ENCODE measurements around the gene SZT2. TPM values are rescaled to one million over a fixed set of nuclear protein-coding genes. Genes with fewer than 3 reads are reported as not detected.
"Not testable (repeated sequence)": the region's sequence is repeated elsewhere in the genome, so short reads cannot be mapped to it uniquely, and the experiment has no call there.

The SZT2 gene
- polyA plus RNA-seq, 1 experiment, result 9.4 TPM

DNA sequence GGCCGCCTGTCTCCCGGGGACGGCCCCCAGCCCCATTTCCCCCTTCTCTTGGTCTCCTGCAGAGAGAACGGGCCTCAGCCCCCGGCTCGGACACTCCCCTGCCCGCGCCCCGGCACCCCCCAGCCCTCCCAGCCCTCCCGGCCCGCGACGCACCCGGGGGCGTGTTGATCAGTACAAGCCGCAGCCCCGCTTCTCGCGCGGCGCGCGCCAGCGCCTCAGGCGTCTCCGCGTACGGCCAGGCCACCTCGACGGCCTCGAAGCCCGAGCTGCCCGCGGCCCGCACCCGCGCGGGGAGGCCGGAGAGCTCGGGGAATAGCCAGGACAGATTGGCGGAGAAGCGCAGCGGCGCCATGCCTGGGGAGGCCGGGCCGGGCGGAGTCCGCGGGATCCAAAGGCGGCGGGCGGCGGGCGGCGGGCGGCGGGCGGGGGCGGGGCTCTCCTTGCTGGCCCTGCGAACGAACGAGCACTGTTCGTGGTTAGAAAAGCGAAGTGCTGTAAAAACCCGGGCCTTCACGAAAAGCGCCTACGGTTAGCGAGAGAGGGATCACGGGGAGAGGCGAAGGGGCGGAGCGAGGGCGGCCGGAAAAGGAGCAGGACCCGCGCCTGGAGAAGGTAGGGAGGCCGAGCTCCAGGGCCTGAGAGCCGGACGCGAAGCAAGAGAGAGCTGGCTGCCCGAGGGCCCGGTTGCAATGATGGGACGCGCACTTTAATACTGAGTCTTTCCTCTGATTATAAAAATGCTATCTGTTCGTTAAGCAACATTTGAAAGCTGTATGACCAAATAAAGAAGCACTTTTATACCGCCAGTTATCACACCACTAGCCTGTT, 64.0 kb downstream of the SZT2 start, which contains the start of gene HYI:
TSS of gene HYI (minus strand) at position 490 of the 828 bp plus-strand sequence. CDS start at position 352, 138 bp downstream.
- peak; percentile 67 for DNase-seq (ENCODE audit: low read depth, low spot score)
- POLR2A ChIA-PET, result interaction anchor here (0.8 to 1.5 kb wide), 4 partner anchors 10 to 196 kb away, joined by 3 to 5 read pairs (median 4); partner anchors contain the start of gene KDM4A
- no peaks in the 10 kb centered on the region for H3K9me3 ChIP-seq (ENCODE audit: control insufficient read depth, insufficient read depth, low read length)
- H3K27ac ChIP-seq (ENCODE audit: low read depth, low read length), result peak within 1 kb of the TSS; percentile 76
- TF ChIP-seq, protein P1, sequence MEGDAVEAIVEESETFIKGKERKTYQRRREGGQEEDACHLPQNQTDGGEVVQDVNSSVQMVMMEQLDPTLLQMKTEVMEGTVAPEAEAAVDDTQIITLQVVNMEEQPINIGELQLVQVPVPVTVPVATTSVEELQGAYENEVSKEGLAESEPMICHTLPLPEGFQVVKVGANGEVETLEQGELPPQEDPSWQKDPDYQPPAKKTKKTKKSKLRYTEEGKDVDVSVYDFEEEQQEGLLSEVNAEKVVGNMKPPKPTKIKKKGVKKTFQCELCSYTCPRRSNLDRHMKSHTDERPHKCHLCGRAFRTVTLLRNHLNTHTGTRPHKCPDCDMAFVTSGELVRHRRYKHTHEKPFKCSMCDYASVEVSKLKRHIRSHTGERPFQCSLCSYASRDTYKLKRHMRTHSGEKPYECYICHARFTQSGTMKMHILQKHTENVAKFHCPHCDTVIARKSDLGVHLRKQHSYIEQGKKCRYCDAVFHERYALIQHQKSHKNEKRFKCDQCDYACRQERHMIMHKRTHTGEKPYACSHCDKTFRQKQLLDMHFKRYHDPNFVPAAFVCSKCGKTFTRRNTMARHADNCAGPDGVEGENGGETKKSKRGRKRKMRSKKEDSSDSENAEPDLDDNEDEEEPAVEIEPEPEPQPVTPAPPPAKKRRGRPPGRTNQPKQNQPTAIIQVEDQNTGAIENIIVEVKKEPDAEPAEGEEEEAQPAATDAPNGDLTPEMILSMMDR (IDR thresholded peaks at IDR 0.05; ENCODE audit: low read depth, low read length), result no peak
- CTCF ChIA-PET, result interaction anchor here (0.7 to 1.6 kb wide), 6 partner anchors 10 to 595 kb away, joined by 3 to 6 read pairs (median 4); no protein-coding TSS in a partner anchor
- no peaks in the 10 kb centered on the region for H3K27me3 ChIP-seq (ENCODE audit: control insufficient read depth, insufficient read depth, low read length)
- peak within 1 kb of the TSS; percentile 60 for H3K4me3 ChIP-seq (ENCODE audit: low read depth, low read length)

- Histone ChIP-seq H3K27me3 (ENCODE audit: control insufficient read depth, insufficient read depth, low read length) (no peaks in the 10 kb centered on the region), H3K4me3 (ENCODE audit: low read depth, low read length) (peak overlapping the region; percentile 60), H3K9me3 (ENCODE audit: control insufficient read depth, insufficient read depth, low read length) (no peaks in the 10 kb centered on the region), H3K27ac (ENCODE audit: low read depth, low read length) (peak overlapping the region; percentile 76)
- CTCF ChIA-PET, result interaction anchor here (0.7 to 1.6 kb wide), 6 partner anchors 9 to 594 kb away, joined by 3 to 6 read pairs (median 4); no protein-coding TSS in a partner anchor
- TF ChIP-seq, protein P1 (IDR thresholded peaks at IDR 0.05; ENCODE audit: low read depth, low read length), result 0 out of 2 replicates have a peak, but pooled peaks have one; percentile 5
- DNase-seq (ENCODE audit: low read depth, low spot score), result peak; percentile 59
- POLR2A ChIA-PET, result interaction anchor here (0.8 to 1.5 kb wide), 5 partner anchors 9 to 196 kb away, joined by 3 to 5 read pairs (median 3); partner anchors contain the start of gene KDM4A
Observed at GRCh38 chr1:43454270-43455011, 64.7 kb downstream of the SZT2 start.

DNA sequence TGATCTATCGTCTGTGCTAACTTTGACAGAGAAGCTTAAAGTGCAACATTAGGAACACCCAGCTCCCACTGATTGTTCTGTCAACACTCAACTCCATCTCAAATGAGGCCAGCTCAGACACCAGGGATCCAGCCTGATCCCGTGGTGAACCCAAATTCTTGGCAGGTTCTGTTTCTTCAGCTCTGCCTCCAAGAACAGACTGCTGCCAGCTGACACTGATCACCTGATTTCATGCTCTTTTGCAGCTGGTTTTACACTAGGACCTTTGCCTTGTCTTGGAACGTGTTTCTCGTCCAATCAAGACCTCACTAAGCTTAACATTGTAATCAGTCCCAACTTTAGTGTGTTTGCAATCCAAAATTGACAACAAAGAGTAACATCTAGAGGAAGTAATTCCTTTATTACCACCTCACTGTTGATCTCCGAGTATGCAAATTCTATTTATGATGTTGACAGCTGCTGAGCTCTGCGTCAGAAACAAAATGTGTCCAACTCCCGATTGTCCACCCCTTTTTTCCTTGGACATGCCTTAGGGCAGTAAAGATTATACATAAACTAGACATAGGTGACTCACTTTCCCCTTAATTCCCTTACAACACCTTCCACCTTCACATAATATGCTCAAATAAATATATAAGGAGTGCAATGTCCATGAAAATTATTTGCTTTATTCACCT, 65.7 kb downstream of the SZT2 start:
- ChIA-PET POLR2A (interaction anchor here (0.9 kb wide), 1 partner anchor 195 kb away, joined by 3 read pairs; the partner anchor contains the start of gene KDM4A), CTCF (interaction anchor here (0.7 to 1.6 kb wide), 2 partner anchors 41 to 228 kb away, joined by 3 to 6 read pairs; no protein-coding TSS in a partner anchor)

DNA sequence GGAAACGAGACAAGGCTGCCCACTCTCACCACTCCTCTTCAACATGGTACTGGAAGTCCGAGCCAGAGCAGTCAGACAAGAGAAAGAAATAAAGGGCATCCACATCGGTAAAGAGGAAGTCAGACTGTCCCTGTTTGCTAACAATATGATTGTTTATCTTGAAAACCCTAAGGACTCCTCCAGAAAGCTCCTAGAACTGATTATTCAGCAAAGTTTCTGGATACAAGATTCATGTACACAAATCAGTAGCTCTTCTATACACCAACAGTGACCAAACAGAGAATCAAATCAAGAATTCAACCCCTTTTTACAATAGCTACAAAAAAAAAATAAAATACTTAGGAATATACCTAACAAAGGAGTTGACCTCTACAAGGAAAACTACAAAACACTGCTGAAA, 68.7 kb downstream of the SZT2 start:
- H3K4me3 ChIP-seq (ENCODE audit: low read depth, low read length); H3K27me3 ChIP-seq (ENCODE audit: control insufficient read depth, insufficient read depth, low read length); H3K9me3 ChIP-seq (ENCODE audit: control insufficient read depth, insufficient read depth, low read length); DNase-seq (ENCODE audit: low read depth, low spot score); POLR2A ChIA-PET; H3K27ac ChIP-seq (ENCODE audit: low read depth, low read length); CTCF ChIA-PET: not testable (repeated sequence)

More for the DNA sequence above, 65.7 kb downstream of the SZT2 start:
- Histone ChIP-seq H3K27me3 (ENCODE audit: control insufficient read depth, insufficient read depth, low read length) (no peaks in the 10 kb centered on the region), H3K9me3 (ENCODE audit: control insufficient read depth, insufficient read depth, low read length) (no peaks in the 10 kb centered on the region), H3K27ac (ENCODE audit: low read depth, low read length) (no peak overlapping the region), H3K4me3 (ENCODE audit: low read depth, low read length) (no peak overlapping the region)
- TF ChIP-seq, protein P1 (IDR thresholded peaks at IDR 0.05; ENCODE audit: low read depth, low read length), result no peak
- no peak for DNase-seq (ENCODE audit: low read depth, low spot score)

Data from AG04450 (cell line).